ENCODE data around the gene KRTAP5-4.
"Not testable (repeated sequence)": the region's sequence is repeated elsewhere in the genome, so short reads cannot be mapped to it uniquely, and the experiment has no call there.

KRTAP5-4 gene

DNA sequence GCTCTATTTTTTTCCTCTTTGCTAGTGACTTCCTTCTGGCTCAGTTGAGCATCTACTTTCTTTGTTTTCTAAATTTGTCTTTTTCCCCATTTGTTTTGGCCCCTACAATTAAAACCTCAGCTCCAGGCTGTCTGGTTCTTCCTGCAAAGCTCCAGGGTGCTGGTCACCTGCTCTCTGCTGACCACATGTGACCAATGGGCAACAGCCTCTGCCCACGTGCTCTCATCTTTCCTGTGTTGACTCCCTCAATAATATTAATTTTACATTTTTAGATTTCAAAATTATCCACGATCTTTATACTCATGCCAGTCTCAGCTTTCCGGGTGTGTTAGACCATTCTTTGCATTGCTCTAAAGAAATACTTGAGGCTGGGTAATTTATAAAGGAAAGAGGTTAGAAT is 23.5 kb downstream of the KRTAP5-4 start:
- DNase-seq = not testable (repeated sequence)

DNA sequence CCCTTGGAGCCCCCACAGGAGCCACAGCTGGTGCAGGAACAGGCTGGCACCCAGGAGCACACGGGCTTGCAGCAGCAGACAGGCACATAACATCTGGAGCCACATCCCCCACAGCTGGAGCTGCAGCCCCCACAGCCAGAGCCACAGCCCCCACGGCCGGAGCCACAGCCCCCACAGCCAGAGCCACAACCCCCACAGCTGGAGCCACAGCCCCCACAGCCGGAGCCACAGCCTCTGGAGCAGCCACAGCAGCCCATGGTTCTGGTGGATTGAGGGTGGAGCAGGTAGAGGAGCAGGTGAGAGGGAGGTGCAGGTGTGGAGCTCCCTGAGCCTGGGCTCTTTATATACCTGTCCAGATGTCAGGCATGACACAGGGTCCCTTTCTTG is 24.0 kb downstream of the KRTAP5-4 start, which contains the start of gene KRTAP5-2:
TSS of gene KRTAP5-2 (minus strand) at position 301 of the 387 bp plus-strand sequence. CDS start at position 257, 44 bp downstream.
- DNase-seq = no peak

DNA sequence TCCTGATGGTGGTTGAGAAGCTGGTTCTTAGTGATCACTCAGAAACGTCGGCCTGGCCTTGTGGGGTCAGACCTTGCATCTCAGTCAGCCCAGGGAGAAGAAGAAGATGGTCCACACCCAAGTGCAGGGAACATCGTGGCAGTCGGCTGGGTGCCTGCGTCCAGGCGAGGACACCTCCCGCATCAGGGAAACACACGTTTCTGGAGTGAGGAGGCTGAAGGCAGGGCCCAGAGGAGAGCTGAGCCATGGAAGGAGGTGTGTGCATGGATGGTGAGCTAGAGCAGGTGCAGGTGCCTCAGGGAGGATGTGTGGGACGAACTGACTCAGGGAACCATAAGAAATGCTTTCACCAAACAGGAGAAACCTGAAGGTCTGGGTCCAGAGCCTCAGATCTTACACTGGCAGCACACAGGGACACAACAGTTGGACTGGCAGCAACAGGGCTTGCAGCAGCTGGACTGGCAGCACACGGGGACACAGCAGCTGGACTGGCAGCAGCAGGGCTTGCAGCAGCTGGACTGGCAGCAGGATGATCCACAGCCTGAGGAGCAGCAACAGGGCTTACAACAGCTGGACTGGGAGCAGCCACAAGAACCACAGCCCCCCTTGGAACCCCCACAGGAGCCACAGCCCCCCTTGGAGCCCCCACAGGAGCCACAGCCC is 24.5 kb downstream of the KRTAP5-4 start:
- DNase-seq = no peak

DNA sequence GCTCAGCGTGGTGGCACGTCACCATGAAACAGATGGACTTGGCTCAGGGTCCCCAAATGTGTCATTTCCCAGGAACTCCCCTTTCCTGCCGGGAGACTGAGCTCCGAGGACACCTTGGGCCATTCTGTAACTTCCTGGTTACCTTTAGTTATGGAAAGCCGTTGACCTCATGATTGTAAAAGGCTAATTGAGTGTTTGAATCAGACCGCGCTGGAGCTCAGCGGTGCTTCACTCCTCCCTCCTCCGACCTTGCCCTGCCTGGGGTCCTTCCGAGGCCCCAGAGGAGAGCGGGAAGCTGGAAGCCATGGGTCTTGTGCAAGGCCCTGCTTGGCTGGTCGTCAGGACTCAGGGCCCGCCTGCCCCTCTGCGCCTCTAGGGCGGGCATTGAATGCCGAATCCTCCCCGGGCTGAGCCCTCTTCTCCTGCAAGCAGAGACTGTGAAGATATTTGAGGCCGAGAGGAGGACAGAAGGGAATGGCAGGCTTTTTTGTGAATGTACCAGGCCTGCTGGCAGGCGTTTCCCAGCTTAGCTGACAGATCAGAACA is 25.3 kb downstream of the KRTAP5-4 start:
- not testable (repeated sequence) for DNase-seq

DNA sequence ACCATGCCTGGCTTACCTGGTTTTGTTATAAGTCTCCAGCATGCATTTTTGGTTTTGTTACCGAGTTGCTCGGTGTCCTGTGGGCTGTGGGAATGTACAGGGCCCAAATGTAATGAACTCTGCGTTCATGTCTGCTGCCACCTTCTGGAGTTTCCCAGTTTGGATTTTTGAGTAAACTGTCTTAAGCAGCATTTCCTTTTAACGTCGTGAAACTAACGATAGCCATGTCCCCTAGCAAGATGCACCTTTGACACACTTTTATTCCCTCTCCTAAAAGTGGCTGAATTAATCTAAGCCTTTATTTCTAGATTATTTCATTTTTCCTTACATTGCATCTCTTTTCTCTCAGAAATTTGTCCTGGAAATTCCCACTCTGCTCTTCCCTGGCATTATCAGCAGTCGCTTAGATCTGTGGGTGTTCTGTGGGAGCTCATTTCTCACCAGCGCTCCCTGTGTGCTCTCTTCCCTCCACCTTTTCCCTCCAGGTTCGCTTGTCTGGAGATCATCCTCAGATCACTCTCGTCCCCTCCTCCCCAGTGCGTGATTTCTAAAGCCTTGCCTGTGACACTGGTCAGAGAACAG is 25.9 kb downstream of the KRTAP5-4 start:
- not testable (repeated sequence) for DNase-seq

DNA sequence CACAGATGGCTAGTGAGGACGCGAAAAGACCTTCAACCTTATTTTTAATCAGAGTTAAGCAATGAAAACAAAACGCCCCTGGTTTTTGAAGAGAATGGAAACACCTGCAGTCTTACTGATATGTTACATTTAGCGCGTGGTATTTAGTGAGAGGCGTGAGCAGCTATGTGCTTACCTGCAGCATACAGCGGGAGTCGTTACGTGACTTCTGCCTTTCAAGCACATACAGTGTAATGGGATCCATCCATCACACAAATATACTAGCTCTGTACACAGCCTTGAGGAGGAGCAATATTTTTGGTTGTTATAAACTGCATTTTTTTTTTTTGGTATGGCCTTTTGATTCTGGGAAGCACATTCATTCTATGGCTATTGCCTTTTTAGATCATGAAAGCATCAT is 29.3 kb downstream of the KRTAP5-4 start:
- DNase-seq = no peak

DNA sequence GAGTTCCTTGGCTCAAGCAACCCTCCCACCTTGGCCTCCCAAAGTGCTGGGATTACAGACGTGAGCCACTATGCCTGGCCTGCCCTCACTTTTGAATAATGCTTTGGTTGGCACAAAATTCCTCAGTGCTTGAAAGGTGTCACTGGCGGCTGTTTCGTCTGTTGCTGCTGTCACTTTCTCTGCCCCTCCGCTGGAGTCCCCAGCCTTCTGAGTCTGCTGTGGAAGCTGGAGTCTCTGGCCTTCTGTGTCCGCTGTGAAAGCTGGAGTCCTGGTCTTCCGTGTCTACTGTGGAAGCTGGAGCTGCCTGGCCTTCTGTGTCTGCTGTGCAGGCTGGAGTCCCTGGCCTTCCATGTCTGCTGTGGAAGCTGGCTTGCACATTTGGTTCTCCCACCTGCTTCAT is 31.9 kb downstream of the KRTAP5-4 start:
- DNase-seq = no peak

DNA sequence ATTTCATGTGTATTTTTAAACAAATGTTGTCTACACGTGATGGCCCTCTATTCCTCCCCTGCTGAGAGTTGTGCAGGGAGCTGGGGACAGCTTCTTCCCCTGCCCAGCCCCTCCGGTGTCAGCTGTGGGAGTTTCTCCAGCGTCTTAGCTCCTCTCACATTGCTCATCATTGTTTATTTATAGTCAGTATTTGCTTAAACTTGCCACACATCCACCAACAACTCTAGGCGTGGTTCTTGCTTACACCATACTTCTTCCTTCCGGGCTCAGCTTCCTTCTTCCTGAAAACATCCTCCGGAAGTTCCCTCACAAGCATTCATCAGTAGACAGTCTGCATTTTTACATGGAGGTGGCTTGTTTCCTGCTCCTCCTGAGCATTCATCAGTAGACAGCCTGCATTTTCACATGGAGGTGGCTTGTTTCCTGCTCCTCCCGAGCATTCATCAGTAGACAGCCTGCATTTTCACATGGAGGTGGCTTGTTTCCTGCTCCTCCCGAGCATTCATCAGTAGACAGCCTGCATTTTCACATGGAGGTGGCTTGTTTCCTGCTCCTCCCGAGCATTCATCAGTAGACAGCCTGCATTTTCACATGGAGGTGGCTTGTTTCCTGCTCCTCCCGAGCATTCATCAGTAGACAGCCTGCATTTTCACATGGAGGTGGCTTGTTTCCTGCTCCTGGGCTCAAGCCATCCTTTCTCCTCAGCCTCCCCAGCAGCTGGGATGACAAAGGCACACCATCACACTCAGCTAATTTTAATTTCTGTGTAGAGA is 32.6 kb downstream of the KRTAP5-4 start:
- DNase-seq = not testable (repeated sequence)

DNA sequence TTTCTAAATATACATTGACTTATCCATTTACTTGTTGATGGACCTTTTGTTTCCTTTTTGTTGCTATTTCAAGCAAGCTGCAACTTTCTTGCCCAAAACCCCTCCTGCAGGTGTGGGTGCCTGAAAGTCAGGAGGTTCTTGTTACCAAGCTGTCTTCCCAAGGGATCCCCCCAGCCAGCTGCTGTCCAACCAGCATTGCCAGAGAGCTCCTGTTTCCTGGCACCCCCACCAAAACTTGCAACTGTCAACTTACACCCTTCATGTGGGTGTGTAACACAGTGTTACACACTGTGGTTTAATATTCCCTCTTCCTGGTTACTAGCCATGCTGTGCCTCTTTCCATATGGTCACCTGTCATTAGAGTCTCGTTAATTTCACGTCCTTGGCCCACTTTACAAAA is 35.2 kb downstream of the KRTAP5-4 start:
- DNase-seq = no peak

DNA sequence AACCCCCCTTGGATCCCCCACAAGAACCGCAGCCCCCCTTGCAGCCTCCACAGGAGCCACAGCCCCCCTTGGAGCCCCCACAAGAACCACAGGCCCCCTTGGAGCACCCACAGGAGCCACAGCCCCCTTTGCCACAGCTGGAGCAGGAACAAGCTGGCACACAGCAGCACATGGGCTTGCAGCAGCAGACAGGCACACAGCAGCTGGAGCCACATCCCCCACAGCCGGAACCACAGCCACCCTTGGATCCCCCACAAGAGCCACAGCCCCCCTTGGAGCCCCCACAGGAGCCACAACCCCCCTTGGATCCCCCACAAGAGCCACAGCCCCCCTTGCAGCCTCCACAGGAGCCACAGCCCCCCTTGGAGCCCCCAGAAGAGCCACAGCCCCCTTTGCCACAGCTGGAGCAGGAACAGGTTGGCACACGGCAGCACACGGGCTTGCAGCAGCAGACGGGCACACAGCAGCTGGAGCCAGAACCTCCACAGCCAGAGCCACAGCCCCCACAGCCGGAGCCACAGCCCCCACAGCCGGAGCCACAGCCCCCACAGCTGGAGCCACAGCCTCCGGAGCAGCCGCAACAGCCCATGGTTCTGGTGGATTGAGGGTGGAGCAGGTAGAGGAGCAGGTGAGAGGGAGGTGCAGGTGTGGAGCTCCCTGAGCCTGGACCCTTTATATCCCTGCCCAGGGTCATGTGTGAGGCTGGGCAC is 37.1 kb downstream of the KRTAP5-4 start, which contains the start of gene KRTAP5-1:
TSS of gene KRTAP5-1 (minus strand) at position 623 of the 710 bp plus-strand sequence. CDS start at position 589, 34 bp downstream.
- DNase-seq = not testable (repeated sequence)

DNA sequence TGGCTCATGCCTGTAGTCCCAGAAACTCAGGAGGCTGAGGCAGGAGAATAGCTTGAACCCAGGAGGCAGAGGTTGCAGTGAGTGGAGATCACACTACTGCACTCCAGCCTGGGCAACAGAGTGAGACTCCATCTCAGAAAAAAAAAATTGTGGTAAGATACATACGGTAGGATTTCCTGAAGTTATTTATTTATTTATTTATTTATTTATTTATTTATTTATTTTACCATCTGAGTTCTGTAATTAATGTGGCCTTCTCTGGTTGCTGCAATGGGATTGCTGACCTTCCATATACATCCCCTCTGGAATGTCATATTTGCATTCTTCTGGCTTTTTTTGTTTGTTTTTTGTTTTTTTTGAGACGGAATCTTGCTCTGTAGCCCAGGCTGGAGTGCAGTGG is 39.0 kb downstream of the KRTAP5-4 start:
- not testable (repeated sequence) for DNase-seq

DNA sequence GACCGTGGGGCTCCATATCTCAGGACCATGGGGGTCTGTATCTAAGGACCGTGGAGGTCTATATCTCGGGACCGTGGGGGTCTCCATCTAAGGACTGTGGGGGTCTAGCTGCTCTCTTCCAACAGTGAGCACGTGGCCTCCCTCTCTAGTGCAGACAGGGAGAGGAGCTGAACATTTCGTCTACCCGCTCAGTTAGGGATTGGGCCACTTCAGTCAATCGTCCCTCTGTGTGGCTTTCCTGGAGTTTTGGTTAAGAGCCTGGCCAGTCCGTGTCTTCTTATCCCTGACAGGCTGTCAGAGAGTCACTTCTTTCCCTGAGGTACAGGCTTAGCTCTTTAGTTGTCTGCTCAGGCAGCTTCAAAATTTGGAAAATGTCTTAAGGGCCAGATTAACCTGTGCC is 40.0 kb downstream of the KRTAP5-4 start:
- no peak for DNase-seq

DNA sequence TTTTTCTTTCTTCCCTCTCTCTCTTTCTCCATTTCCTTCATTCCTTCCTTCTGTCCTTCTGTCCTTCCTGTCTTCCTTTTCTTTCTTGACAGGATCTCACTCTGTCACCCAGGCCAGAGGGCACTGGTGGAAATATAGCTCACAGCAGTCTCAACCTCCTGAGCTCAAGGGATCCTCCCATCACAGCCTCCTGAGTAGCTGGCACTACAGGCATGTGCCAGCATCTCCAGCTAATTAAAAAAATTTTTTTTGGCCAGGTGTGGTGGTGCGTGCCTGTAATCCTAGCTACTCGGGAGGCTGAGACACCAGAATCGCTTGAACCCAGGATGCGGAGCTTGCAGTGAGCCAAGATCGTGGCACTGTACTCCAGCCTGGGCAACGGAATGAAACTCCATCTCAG is 45.1 kb downstream of the KRTAP5-4 start:
- DNase-seq = no peak

DNA sequence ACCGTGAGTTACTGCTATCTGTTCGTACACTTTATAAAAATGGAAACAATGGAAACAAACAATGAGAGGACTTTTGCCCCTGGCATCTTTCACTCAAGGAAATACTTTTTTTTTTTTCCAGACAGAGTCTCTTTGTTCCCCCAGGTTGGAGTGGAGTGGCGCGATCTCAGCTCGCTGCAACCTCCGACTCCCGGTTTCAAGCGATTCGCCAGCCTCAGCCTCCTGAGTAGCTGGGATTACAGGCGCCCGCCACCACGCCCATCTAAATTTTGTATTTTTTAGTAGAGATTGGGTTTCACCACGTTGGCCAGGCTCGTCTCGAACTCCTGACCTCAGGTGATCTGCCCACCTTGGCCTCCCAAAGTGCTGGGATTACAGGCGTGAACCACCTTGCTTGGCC is 46.2 kb downstream of the KRTAP5-4 start:
- DNase-seq = not testable (repeated sequence)

DNA sequence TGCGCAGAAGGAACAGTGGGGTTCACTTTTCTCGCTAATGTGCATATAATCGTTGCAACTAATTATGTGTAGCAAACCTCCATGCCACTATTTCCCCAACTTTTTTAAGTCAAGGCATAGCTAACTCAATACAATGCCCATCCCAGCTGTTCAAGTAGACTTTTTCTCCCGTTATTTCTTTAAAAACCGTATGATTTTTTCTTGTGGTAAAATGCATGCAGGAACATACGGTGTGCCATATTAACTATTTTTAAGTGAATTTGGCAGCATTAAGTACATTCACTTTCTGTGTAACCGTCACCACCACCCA is 47.0 kb downstream of the KRTAP5-4 start:
- no peak for DNase-seq

DNA sequence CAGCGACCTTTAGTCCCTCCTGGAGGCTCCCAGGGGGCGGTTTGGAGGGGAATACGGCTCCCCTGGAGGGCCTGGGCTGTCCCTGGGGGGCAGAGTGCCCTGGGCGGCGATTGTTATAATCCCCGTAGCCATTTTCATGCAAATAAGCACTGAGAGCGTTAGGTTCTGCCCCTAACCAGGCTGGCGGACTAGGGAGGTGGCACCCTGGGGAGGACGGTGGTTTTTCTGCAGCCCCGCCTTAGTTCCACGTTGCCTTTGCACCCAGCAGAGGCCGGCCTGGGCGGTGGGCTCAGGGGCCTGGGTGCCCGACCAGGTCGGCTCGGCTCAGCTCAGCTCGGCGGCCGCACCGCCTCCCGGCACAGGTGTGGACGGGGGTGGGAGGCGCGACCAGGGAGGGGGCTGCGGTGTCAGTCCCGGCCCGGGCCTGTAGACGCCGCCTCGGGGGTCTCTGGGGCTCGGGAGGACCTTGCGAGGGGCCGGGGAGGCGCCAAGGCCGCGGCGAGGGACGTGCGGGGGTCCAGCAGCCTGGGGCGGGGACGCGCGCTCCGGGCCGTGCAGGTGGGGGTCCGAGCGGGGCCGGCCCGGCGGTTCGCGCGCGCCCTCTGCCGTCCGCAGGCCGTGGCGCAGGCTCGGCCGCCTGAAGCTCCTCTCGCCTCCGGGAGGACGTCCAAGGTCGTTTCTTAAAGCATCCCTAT is 47.6 kb downstream of the KRTAP5-4 start:
- no peak for DNase-seq

DNA sequence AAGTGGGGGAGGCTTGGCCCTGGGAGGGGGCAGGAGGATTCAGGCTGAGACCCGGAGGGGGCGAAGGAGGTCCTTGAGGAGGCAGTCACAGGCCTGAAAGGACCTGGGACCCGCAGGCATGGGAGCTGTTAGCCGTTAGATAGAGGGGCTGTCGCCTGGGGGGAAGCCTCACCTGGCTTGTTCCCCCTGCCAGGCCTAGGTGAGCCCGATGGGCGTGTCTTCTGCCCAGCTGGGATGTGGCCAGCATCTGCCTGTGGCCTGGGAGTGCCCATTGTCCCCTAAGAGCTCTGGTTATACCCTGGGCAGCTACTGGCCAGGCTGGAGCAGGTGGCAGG is 48.1 kb downstream of the KRTAP5-4 start:
- no peak for DNase-seq

DNA sequence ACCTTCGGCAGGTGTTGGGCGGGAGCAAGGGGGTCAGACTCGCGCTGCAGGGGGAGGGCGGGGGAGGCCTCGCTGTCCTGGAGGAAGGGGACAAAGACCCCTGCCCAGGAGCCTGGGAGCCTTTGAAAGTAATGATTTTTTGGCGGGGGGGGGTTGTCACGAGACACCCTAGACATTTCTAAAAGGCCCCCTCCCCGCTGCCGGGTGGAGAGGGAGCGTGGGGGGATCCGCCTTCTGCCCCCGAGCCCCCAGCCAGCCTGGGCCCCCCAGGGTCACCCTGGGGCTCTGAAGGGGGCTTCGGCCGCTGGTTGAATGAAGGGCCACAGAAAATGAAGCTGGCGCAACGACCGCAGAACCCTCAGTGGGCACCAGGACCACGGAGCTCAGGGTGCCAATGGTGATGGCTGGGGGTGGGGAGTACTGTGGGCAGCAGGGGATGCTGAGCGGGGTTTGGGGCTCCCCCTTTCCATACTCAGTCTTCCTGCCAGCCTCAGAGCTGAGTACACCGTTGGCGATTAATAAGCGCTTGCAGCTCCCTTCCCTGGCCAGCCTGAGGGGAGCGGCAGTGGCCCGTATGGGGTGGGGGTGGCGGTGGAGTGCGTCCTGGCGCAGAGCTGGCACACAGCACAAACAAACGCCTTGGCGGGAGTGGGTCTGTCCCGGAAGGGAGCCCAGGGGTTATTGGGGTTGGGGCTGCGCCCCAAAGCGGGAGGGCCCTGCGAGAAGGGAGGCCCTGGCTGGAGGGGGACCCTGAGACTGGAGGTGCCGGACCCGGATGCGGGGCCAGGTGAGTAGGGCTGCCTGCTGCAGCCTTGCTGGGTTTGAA is 48.6 kb downstream of the KRTAP5-4 start:
- DNase-seq = no peak

DNA sequence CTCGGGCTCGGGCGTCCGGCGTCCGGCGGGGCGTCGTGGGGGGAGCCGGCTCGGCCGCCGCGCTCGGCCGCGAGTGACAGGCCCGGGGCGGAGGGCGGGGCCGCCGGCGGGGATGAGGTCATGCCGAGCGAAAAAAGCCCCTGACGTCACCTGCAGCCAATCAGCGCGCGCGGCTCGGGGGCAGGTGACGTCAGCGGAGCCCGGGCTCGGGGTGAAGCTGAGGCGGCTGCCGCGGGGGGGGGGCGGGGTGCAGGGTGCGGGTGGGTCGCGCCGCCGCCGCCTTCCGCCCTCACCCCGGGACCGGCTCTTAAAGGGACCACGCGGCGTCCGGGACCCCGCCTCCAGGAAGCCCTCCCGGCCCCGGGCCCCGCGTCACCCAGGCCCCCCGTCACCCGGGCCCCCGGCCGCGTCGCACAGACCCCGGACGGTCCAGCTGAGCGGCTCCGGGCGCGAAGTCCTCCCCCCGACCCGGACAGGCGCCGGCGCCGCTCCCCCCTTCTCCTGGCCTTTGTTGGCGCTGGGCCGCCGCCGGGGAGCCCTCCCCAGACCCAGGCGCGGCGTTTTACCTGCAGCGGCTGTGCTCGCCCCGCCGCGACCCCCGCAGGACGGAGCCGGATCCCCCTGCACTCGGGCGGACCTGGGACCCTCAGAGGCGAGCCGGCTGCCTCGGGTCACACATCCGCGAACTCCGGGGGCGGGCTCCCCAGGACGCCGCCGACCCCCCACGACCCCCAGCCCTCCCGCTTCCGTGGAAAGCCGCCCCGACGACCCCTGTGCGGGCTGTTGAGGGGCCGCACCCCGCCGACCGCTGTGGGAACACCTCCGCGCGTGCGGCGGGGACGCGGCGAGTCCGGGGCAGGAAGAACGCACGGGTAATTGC is 49.5 kb downstream of the KRTAP5-4 start, which contains the start of gene DUSP8:
TSS of gene DUSP8 (minus strand) at position 75 of the 880 bp plus-strand sequence. CDS start 6,445 bp downstream, outside the sequence.
- DNase-seq = no peak

DNA sequence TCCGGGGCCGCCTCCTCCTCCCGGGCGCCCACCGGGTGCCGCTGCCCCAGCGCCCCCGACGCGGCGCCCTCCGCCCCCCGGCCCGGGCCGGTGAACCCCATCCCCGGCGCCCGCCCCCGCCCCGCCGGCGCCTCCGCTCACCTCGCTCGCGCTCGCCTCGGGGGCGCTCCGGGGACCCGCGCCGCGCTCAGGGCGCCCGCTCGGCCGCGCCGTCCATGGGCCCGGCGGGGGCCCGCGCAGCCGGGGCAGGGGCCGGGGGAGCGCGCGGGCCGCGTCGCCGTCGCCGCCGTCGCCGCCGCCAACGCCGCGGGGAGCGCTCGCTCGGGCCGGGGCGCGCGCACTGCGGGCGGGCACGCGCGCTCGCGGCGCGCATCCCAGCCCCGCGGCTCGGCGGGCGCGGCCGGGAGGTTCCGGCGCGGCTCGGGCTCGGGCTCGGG is 50.2 kb downstream of the KRTAP5-4 start:
- DNase-seq = no peak
